OCI-LY3 (cell line): ENCODE measurements around the gene RIMKLB.

Experiments used
- EZH2phosphoT487 ChIP-seq: fragments of 200-600 bp; shearing (Covaris generic); IDR thresholded peaks from 2 replicates; pipeline ENCODE4 v1.6.1; 2018; ENCODE audit warnings: antibody characterized with exemption, mixed run types, low read depth
- TF ChIP-seq, protein P1 (sequence below): fragments of 200-600, 300-600 bp; sonication (generic); IDR thresholded peaks from 2 replicates; pipeline ENCODE4 v1.5.1; 2014; ENCODE audit warnings: antibody characterized with exemption, low read length, low read depth

DNA sequence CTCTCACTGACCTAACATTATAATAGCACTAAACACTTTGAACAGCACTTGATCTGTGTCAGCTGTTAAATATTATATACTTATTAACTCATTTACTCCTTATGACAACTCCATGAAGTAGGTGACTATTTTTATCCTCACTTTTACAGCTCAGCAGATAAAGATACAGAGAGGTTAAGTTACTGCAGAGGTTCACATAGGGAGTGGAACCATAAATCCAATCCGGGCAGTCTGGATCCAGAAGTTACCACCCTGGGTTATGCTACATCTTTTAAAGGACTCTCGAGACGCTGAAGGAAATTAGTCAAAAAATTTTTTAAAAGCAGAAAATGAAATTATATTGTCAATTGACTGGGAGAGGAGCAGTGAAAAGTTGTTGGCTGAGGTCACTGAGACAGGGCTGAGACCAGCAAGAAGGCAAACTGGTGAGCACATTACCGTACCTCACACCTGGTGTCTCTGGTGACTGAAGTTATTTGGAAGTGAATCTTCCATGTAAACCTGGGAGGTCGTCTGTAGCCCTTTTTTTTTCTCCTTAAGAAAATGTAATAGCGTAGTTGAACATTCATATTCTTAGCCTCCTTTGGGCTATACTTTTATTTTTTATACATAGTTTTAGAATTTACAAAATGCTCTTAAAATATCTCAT, 1.2 kb upstream of the RIMKLB start:
- TF ChIP-seq, protein P1, sequence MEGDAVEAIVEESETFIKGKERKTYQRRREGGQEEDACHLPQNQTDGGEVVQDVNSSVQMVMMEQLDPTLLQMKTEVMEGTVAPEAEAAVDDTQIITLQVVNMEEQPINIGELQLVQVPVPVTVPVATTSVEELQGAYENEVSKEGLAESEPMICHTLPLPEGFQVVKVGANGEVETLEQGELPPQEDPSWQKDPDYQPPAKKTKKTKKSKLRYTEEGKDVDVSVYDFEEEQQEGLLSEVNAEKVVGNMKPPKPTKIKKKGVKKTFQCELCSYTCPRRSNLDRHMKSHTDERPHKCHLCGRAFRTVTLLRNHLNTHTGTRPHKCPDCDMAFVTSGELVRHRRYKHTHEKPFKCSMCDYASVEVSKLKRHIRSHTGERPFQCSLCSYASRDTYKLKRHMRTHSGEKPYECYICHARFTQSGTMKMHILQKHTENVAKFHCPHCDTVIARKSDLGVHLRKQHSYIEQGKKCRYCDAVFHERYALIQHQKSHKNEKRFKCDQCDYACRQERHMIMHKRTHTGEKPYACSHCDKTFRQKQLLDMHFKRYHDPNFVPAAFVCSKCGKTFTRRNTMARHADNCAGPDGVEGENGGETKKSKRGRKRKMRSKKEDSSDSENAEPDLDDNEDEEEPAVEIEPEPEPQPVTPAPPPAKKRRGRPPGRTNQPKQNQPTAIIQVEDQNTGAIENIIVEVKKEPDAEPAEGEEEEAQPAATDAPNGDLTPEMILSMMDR, result no peak
- no peak for TF ChIP-seq EZH2phosphoT487
